Suprapubic skin (tissue), 4 donors: ENCODE measurements around the gene FNDC5.

Experiments used
- CTCF ChIP-seq, 2 donors: fragments of 200-600 bp in 1 of 2; fragments of 450-650 bp in 1 of 2; sonication (generic) in 1 of 2; IDR thresholded peaks; one replicate each; pipeline ENCODE4 v1.5.1; 2016 to 2019; ENCODE audit warnings: antibody characterized with exemption in 2 of 2, mild to moderate bottlenecking in 1 of 2, moderate library complexity in 1 of 2
- EP300 ChIP-seq: sonication (generic); formaldehyde crosslinking; IDR thresholded peaks from one replicate; pipeline ENCODE4 v1.6.1; 2017; ENCODE audit warnings: antibody characterized with exemption
- POLR2A ChIP-seq, 2 donors: fragments of 450-650 bp; IDR thresholded peaks; one replicate each; pipeline ENCODE4 v1.6.1; 2017; ENCODE audit warnings: antibody characterized with exemption in 2 of 2, mild to moderate bottlenecking in 2 of 2, moderate library complexity in 2 of 2
- POLR2AphosphoS5 ChIP-seq, 3 donors: sonication (generic); formaldehyde crosslinking; IDR thresholded peaks; one replicate each; pipeline ENCODE4 v1.6.1; 2017; ENCODE audit warnings: antibody characterized with exemption in 3 of 3

- TF ChIP-seq CTCF (IDR thresholded peaks at IDR 0.05) = no peak
- TF ChIP-seq EP300 = no peak
- no peak for TF ChIP-seq POLR2AphosphoS5 (IDR thresholded peaks at IDR 0.05)
- TF ChIP-seq POLR2A (IDR thresholded peaks at IDR 0.05) = no peak
Observed at GRCh38 chr1:32895325-32896215, 24.9 kb upstream of the FNDC5 start.
